Superior temporal gyrus (tissue), 1 donor: ENCODE measurements around the gene PRKCE.
A peak's percentile ranks its signal among the peaks of the same experiment; 100 is the strongest.

Experiments
- DNase-seq: peaks from one replicate; pipeline ENCODE4 v3.0.0-alpha.2; 2016; ENCODE audit errors: extremely low spot score

Gene PRKCE

DNA sequence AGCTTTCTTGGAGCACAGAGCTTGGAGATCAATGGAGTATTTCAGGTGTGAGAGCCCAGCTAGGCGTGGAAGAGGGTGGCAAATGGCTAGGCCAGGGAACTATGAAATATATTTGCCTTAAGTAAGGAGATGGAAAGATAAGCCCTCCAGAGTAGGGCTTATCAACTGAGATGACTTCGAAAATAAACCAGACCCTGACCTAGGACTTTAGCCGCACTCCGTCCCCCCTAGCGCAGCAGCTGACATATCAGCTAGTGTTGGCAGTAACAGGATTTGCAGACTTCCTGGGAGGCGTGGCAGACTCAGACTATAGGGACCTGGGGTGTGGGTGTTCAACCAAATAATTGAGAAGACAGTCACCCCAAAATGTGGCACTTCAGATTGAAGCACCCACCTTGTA, 518.0 kb downstream of the PRKCE start:
- no peak for DNase-seq

DNA sequence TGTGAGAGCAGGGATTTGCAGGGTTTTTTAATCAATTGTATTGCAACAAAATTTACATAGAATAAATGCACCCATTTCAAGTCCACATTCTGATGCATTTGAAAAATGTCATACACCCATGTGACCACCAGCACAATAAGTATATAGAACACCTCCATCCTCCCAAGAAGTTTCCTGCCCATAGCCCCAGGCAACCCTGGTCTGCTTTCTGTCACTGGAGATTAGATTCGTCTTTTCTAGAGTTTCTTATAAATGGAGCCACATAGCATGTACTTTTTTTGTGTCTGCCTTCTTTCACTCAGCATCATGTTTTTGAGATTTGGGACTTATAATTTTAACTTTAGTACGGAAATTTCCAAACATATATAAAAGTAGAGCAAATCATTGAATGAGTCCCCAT, 518.6 kb downstream of the PRKCE start:
- no peak for DNase-seq

GRCh38 chr2:46170611-46171350, 519.3 kb downstream of the PRKCE start:
- DNase-seq: peak; percentile 19

GRCh38 chr2:46171411-46171953, 520.0 kb downstream of the PRKCE start:
- peak; percentile 64 for DNase-seq

DNA sequence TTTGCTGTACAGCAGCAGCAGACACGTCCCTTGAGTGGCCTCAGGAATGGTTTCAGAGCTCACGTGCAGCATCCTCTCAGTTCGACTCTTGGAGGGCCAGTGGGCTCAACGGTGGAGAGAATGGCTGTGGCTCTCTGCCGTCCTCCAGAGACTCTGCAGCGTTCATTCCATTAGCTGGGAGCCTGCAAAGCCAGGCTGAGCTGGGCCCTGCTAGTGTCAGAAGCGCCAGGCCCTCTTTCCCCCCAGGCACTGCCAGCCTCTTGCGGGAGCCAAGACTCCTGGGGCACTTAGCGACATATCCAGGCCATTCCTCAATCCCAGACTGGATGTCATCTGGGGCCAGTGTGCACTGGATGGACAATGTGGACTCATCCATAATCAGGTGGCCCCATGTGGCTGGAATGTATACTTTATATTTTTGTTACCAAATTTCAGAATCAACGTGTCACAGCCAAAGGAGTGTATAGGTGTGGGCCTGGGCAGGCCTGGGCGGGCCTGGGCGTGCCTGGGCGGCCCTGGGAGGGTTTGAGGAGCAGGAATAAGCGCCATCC, 520.6 kb downstream of the PRKCE start:
- DNase-seq: no peak

DNA sequence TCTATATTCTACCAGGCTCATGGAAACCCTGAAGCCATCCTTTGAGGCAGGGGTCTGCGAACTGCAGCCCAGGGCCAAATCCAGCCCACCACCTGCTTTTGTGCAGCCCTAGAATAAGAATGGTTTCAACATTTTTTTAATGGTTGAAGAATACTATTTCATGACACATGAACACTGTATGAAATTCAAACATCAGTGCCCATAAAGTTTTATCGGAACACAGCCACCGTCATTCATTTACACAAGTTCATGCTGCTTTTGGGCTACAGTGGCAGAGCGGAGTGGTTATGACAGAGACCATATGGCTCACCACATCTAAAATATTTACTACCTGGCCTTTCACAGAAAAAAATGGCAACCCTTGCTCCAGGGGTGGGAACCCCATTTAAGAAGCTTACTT, 521.6 kb downstream of the PRKCE start:
- no peak for DNase-seq

DNA sequence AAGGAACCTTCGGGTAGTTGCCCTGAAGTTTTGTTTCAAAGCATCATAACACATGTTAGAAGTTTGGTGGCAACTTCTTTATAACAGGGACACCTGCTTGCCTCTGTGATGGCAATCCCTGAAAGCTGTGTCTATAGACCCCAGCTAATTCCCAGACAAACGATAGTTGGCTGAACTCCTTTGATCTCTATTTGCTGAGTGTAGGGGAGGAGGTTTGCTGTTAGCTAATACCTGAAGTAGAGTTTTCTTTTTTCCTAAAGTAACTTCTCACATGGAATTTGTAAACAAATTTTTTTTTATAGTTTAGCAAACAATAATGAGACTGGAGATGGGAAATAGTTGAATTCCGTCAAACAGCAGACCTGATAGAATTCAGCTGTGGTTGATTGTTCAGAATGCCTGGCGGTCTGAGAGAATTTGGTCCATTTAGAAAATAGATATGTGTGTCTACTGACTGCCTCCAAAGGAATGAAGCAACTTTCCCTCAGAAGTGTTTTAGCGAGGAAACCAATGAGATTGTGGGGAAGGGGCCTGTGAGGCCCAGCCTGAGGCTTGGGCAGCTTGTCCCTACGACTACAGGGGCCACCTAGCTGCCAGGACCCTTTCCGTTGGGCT, 522.3 kb downstream of the PRKCE start:
- no peak for DNase-seq

DNA sequence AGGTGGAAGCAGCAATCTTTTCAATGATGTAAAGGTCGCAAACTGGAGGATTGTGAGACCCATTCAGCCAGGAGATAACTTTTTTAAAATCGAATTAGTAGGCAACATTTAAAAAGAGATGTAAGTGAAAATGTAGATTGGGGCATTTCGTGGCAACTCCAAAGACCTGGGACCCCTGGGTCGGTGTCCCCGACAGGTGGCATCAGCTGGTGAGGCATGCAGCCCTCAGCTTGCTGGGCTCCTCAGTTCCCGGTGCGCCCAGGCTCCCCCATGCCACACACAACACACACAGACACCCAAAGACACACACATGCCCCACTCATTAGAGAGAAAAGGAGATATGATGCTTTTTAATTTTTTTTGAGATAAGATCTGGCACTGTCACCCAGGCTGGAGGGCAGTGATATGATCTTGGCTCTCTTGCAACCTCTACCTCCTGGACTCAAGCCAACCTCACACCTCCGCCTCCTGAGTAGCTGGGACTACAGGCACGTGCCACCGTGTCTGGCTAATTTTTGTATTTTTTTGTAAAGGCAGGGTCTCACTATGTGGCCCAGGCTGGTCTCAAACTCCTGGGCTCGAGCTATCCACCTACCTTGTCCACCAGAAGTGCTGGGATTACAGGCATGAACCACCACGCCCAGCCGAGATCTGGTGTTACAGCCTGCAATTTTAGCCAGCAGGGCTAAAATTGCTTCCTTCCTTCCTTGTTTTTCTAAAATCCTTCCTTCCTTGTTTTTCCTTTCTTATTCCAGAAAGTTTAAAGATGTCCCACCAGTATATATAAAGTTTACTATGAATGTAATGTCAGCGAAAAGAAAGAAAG, 523.1 kb downstream of the PRKCE start:
- no peak for DNase-seq

GRCh38 chr2:46175419-46175818, 523.9 kb downstream of the PRKCE start:
- no peak for DNase-seq

- no peak for DNase-seq
Observed at GRCh38 chr2:46177461-46178089, 526.1 kb downstream of the PRKCE start.

GRCh38 chr2:46179037-46179621, 527.7 kb downstream of the PRKCE start:
- no peak for DNase-seq

GRCh38 chr2:46180189-46180588, 528.7 kb downstream of the PRKCE start:
- DNase-seq: no peak

DNA sequence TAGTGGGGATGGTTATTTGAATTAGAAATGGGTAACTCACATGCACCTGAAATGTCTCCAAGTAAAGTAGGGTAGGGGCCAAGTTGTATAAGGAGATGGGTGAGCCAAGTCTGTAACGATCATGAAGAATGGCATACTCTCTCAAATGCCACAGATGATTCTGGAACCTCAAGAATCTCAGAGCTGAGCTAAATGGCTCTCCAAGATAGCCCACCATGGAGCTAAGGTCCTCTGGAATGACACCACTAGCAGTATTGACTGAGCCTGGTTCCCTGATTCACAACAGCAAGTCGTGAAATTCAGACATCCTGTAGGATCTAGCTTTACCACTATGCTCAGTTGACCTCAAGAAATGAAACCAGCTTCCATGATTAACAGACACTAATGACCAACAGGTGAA, 529.8 kb downstream of the PRKCE start:
- DNase-seq: no peak

GRCh38 chr2:46181789-46182530, 530.5 kb downstream of the PRKCE start:
- no peak for DNase-seq

DNA sequence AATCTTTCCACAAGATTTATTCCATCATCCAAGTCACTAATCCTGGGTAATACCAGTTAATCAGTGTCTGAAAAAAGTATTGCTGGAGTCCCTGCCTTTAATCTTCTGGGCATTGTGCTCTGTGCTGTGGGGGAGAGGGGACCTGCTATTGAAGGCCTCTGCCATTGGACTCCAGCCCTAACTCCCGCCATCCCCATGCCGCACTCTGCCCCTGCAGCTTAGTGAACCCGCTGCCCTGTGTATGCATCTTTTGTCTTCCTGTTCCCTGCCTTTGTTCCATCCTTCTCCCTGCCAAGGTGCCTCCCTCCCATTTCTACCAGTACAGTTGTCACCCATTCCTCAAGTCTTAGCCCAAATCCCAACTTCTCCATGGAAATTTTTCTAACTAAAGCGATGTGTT, 532.0 kb downstream of the PRKCE start:
- DNase-seq: no peak

DNA sequence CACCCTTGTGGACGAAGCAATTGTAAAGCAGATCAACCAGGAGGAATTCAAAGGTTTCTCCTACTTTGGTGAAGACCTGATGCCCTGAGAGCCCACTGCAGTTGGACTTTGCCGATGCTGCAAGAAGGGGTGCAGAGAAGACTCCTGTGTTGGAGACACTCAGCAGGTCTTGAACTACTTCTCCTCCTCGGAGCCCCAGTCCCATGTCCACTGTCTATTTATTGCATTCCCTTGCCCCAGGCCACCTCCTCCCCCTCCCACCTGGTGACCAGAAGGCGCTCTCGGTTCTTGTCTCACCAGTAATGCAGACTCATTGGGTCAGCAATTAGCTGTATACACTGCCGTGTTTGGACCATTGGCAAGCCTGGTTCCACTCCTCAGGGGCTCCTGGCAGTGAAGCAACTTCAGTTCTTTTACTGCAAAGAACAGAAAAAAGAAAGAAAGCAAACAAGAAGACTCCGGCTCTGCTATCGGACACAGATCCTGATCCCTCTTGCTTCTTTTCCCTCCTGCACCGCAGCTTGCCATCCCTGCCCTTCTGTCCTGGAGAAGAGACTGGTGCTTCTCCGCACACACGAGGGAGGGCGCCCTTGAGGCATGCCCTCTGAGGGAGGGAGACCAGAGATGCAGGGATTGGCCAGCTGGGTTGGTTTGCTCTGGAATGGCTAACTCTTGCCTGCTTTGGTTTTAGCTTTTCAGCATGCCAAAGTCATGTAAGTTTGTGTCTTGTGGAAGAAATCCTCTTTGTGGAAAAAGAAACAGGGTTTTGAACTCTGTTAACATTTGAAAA, 533.5 kb downstream of the PRKCE start:
- DNase-seq: no peak

DNA sequence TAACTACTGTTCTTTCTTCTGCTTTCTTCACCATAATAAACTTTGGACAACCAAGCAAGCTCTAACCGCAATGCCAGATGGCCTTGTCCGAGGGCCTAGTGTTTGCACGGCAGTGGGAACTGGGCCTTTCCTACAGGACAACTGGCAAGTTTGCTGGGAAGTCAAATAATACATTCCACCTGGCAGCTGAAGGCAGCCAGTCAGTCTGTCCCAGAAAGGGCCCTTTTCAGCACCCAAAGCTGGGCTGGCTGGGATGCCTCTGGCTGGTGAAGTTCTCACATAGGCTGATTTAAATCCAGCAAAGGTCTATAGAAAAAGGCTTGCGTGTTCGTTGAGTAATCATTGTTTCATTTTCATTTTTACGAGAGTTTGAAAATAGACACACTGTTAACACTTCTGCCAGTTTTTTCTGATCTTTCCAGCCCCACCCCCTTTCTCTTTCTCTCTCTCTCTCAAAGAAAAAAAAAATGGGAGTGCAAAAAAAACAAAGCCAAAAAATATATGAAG, 535.7 kb downstream of the PRKCE start:
- DNase-seq: peak; percentile 12

DNA sequence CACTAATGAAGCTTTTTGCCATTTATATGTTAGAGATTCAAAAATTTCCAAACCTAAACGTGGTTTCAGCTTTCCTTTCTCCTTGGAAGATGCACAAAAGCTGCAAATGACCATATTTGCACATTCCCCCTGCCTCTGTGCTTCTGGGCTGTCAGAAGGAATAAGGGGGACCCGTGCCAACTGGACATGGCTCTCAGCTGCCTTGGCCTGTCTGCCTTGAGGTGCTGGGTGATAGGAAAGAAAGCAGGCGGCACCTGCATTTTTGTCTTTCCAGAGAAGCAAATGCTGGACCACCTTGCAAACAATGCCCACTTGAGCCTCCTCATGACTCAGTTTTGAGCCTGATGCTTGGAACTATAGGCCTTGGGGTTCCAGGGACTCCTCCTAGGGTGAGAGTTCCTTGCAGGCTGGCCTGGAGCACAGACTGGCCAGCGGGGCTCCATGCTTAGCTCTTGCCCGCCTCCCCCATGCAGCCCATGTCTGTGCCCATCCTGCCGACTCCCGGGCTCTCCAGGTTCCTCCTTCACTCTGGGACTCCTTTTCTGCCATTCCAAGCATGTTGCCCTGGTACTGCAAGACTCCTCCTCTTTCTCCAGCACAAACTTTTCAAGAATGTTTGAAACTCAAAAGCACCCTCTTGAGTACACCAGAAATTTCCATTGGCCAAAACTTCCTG, 536.7 kb downstream of the PRKCE start:
- peak; percentile 10 for DNase-seq

DNA sequence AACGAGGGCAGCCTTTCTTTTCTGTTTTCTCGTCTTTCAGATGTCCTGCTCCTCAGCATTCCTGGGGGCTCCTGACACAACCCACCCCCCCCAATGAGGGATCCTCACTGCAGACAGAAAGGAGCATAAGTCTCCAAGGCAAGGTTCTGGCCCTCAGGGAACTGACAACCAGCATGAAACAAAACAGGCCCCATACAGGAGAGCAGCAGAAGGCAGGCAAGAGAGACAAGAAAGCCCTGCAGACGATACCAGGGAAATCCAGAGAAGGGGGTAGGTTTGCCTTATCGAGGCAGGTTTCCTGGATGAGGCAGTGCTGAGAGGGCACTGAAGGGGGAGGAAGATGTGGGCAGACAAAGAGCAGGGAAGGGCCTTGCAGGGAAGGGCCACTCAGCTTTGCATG, 541.9 kb downstream of the PRKCE start:
- DNase-seq: no peak
